T-helper 1 cell (primary cell): Measurements from ENCODE around the gene NME3.

ENCODE experiments used
- DNase-seq, 5 donors: peaks; one replicate each; pipeline ENCODE4 v3.0.0-alpha.2; 2012 to 2020

NME3 gene

GRCh38 chr16:1779741-1780676, 8.7 kb upstream of the NME3 start:
- peak in 2 of 5 donors; percentile 2 to 12 for DNase-seq

DNA sequence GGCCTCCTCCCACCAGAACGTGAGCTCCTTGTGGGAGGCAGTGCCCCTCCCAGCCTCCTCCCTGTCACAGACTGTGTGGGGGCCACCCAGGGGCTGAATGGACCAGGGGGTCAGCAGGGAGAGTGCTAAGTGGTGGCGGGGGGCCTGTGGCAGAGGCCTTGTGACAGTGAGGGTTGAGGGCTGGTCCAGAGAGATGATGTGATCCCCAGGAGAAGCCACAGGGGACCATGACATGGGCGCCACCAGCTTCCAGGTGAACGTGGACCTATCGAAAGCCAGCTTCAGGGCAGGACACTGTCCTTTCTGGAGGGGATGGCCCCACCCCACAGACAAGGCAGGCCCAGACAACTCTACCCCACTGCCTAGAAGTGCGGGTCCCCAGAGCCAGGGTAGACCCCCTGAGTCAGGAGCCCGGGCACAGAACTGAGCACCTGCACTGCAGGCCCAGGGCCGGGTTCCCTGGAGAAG, 7.9 kb upstream of the NME3 start:
- peak in 2 of 5 donors; percentile 5 for DNase-seq

GRCh38 chr16:1778200-1779179, 7.1 kb upstream of the NME3 start:
- peak in 2 of 5 donors; percentile 2 to 10 for DNase-seq

DNA sequence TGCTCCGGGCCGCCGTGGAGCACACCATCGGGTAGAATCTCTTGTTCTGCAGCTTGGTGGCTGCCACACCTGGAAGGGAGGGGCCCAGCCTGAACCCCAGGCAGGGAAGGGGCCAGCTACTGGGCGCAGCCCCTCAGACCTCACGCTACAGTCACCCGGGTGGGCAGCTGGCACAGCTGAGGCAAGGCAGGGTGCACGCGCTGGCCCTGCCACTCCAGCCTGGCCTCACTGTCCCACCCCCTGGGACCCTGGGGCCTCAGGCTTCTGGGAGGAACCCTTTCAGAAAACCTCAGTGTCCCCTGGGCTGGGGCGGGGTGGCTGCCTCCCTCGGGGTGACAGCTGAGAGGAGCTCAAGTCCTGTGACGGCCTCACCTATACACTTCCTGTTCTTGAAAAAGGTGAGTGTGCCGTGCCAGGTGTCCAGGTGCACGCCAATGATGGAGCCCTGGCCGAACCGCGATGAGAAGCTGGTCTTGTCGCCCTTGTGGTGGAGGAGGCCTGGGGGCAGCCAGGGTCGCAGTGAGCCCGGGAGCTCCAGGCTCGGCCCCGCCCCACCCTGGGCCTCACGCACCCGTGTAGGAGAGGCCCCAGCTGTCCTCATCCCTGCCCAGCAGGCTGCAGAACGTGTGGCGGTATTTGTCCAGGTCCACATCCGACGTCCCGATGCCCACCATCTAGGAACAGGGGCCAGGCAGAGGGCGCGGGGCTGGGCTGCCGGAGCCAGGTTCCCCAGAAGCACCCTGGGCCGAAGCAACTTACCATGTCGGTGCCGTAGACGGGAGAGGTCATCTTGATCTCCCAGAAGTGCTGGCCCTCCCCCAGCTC, 6.2 kb upstream of the NME3 start:
- DNase-seq, result peak in 1 of 5 donors; percentile 10

- DNase-seq, result peak in 1 of 5 donors; percentile 1
Measured at GRCh38 chr16:1776991-1777374, 5.6 kb upstream of the NME3 start.

- DNase-seq, result no peak
Measured at GRCh38 chr16:1776672-1776955, 5.3 kb upstream of the NME3 start.

DNA sequence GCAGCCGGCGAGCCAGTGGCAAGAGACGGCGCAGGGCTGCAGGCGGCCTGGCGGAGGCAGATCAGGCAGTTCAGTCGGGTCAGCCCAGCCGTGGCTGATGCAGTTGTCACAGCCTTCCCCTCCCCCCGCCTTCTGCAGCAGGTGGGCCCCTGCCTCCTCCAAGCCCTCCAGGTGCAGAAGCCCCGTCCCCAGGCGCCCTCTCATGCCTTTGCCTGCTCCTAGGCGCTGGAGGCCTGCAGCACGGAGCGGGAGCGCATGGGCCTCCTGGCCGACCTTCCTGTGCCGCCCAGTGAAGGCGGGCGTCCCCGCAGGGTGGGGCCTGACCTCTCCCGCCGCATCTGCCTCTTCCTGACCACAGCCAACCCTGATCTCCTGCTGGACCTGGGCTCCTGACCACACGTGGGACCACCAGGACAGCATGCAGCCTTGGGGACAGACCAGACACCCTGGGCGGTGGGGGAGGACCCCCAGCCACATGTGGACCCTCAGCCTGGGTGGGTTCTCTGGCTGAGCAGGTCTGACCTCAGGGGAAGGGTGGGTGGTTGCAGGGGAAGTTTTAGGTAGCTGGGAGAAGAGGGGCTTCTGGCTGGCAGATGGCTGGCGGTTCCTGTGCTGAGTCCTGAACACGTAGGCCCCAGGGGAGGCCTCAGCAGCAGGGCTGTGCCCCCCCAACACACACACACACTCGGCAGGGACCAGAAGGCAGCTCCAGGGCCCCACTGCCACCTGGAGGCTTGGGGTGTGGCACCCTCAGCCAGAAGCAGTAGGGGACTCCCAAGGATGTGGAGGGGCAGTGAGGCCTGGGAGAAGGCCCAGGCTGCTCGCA, 4.7 kb upstream of the NME3 start:
- DNase-seq, result no peak

- peak in 1 of 5 donors; percentile 2 for DNase-seq
Measured at GRCh38 chr16:1775006-1775845, 3.9 kb upstream of the NME3 start.

DNA sequence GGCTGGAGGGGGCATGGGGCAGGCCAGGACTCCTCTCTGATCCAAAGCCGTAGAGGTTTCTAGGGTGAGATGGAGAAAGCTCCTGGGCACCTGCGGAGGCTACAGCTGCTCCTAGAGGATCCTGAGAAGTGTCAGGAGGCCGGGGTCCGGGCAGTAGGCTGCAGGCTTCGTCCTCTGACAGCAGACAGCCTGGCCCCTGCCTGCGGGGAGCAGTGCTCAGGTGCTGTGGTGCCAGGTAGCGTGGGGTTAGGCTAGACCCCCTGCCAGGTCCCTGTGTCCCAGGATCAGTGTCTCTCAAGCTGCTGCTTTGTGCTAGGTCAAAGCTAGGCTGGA, 3.1 kb upstream of the NME3 start:
- DNase-seq, result no peak

- no peak for DNase-seq
Measured at GRCh38 chr16:1773703-1774447, 2.5 kb upstream of the NME3 start.

DNA sequence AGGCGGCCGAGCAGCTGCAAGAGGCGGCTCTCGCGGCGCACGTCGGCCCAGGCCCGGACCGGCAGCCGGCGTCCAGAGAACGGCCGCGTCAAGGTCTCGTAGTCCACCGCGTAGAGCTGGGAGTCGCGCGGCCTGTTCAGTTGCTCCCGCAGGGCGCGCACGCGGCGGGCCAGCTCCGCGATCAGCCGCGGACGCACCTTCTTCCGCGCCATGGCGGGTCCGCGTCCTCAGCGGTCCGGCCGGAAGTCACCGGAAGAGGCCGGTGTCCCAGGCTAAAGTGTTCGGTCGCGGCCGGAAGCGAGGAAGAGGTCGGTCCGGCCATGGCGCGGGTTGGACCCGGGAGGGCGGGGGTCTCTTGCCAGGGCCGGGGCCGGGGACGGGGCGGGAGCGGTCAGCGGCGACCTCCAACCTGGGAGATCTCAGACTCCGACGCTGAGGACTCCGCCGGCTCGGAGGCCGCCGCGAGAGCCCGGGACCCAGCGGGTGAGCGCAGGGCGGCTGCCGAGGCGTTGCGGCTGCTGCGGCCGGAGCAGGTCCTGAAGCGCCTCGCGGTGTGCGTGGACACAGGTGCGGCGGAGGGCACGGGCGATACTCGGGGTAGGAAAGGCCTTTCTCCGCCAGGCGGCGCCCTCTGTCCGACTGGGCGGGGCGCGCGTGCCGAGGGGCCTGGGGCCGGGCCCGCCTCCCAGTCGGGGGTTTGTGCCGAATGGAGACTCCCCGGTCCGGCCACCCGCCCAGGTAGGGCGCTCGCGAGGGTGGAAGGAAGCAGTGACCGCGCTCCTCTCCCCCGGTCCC, 1.8 kb upstream of the NME3 start, which contains the start of gene MRPS34:
Gene MRPS34, minus strand, starts transcription at position 227 of the 795 bp plus-strand sequence. Its CDS starts 15 bp downstream, at position 212.
- peak; percentile 54 to 86 (median 68) for DNase-seq

GRCh38 chr16:1772362-1772907, 1.1 kb upstream of the NME3 start, which contains the start of gene EME2:
EME2 (plus strand) TSS chr16:1772810; CDS start chr16:1773228, 418 bp downstream.
- DNase-seq, result peak in 3 of 5 donors; percentile 41 to 64 (median 49)

GRCh38 chr16:1771864-1772361, 570 bp upstream of the NME3 start:
- DNase-seq, result no peak

DNA sequence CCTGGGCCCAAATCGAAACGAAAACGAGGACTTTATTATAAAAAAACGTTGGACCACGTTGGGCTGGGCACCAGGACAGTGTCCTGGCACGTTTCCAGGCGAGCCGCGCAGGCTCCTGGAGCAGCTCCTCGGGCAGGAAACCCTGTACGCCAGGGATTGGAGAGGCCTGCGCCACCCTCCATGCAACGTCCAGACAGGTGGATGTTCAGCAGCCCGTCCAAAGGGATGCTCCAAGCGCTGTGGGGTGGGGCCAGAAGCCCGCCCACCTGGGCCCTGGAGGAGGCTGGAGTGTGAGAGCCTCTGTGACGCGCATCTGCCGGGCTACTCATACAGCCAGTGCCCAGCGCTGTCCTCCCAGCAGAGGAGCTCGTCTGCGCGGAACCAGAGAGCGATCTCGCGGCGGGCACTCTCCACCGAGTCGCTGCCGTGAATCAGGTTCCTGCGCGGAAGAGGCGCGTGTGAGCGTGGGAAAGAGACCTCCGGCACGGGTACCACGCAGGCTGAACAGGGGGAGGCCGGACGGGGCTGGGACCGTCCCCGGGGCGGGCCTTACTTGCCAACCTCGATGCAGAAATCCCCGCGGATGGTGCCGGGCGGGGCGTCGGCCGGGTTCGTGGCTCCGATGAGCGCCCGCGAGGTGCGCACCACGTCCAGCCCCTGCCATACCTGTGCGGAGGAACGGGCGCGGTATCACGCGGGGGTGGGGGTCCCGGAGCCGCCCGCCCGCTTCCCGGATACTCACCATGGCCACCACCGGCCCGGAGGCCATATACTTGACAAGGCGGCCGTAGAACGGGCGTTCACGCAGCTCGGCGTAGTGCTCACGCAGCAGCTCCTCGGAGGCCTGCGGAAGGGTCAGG, 785 bp downstream of the NME3 start:
- peak in 3 of 5 donors; percentile 24 to 53 (median 31) for DNase-seq

DNA sequence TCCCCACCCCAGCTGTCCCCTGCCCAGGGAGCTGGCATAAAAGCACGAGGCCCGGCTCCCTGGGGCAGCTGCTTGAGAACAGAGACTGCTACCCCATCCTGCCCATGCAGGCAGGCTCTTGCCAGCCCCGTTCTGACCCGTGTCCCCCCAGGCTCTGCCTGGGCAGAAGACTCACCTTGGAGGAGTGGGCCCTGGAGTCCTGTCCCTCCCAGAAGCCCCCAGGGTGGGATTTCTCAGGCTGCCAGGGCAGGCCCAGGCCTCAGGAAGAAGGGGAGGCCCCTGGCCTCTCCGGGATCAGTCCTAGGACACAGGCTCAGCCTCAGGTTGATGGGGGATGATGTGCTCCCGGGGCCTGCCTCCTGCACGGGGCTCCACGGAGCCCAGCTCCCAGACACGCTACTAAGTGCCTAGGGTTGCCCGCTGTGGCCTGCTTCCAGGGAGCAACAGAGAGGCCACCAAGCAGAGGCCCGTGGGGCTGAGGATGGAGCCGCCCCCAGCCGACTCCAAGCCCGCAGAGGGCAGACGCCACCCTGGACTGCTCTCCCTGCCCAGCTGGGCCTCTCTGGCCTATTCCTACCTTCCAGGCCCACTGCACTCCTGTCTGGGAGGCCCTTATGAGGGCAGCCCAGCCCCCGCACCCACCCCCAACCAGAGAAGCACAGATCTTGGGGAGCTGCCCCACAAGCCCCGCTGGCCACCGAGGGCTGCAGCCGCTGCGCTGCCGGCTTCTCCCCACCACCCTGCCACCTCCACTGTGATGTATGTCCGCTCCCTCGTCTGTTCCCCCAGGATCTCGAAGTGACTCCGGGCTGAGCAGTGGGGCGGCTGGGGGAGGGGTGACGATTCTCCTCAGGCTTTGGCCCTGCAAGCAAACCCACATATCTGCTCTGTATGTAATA, 1.7 kb downstream of the NME3 start:
- no peak for DNase-seq

- DNase-seq, result no peak
Measured at GRCh38 chr16:1768767-1769401, 2.5 kb downstream of the NME3 start.
